OCI-LY3 (cell line): ENCODE measurements around the gene R3HDM4.

Source experiments
- H2AFZ ChIP-seq: fragments of 200-600, 300-600 bp; shearing (Covaris generic); 2 replicates; pipeline ENCODE4 v1.6.0; 2014; ENCODE audit warnings: antibody characterized with exemption, low read depth, low read length
- H3K27ac ChIP-seq: fragments of 200-600, 300-600 bp; sonication (generic); 2 replicates; pipeline ENCODE4 v1.5.1; 2014; ENCODE audit warnings: mild to moderate bottlenecking, low read length, moderate library complexity, mixed read lengths
- H3K27me3 ChIP-seq: fragments of 200-600, 300-600 bp; sonication (generic); 2 replicates; pipeline ENCODE4 v1.6.1; 2014; ENCODE audit warnings: low read depth, low read length, mixed read lengths
- H3K36me3 ChIP-seq: fragments of 200-600, 300-600 bp; sonication (generic); replicated peaks from 2 replicates; pipeline ENCODE3; 2014; ENCODE audit warnings: low read depth, low read length, mixed read lengths
- H3K4me1 ChIP-seq: fragments of 300-600, 200-600 bp; sonication (generic); 2 replicates; pipeline ENCODE4 v1.6.1; 2014; ENCODE audit warnings: low read length, mixed read lengths
- H3K4me2 ChIP-seq: fragments of 200-600, 300-600 bp; sonication (generic); 2 replicates; pipeline ENCODE4 v1.6.1; 2014; ENCODE audit warnings: low read length, mixed read lengths
- H3K4me3 ChIP-seq: fragments of 300-600, 200-600 bp; sonication (generic); 2 replicates; pipeline ENCODE4 v1.5.1; 2014; ENCODE audit warnings: antibody characterized with exemption, mild to moderate bottlenecking, low read length, moderate library complexity
- H3K79me2 ChIP-seq: fragments of 300-600, 200-600 bp; shearing (Covaris generic); 2 replicates; pipeline ENCODE4 v1.6.1; 2014; ENCODE audit warnings: mild to moderate bottlenecking, low read length, mixed read lengths
- H3K9ac ChIP-seq: fragments of 300-600, 200-600 bp; shearing (Covaris generic); 2 replicates; pipeline ENCODE4 v1.6.0; 2014; ENCODE audit warnings: mild to moderate bottlenecking, low read length, moderate library complexity
- H3K9me3 ChIP-seq: fragments of 200-600, 300-600 bp; shearing (Covaris generic); 2 replicates; pipeline ENCODE4 v1.6.1; 2014; ENCODE audit warnings: low read length, mixed read lengths; ENCODE audit not compliant: insufficient read depth
- H4K20me1 ChIP-seq: fragments of 200-600, 300-600 bp; sonication (generic); 2 replicates; pipeline ENCODE4 v1.6.1; 2016; ENCODE audit warnings: low read length, mixed read lengths; ENCODE audit not compliant: insufficient read depth
- EZH2phosphoT487 ChIP-seq: fragments of 200-600 bp; shearing (Covaris generic); IDR thresholded peaks from 2 replicates; pipeline ENCODE4 v1.6.1; 2018; ENCODE audit warnings: antibody characterized with exemption, mixed run types, low read depth
- TF ChIP-seq, protein P1 (sequence below): fragments of 200-600, 300-600 bp; sonication (generic); IDR thresholded peaks from 2 replicates; pipeline ENCODE4 v1.5.1; 2014; ENCODE audit warnings: antibody characterized with exemption, low read length, low read depth

The R3HDM4 gene

DNA sequence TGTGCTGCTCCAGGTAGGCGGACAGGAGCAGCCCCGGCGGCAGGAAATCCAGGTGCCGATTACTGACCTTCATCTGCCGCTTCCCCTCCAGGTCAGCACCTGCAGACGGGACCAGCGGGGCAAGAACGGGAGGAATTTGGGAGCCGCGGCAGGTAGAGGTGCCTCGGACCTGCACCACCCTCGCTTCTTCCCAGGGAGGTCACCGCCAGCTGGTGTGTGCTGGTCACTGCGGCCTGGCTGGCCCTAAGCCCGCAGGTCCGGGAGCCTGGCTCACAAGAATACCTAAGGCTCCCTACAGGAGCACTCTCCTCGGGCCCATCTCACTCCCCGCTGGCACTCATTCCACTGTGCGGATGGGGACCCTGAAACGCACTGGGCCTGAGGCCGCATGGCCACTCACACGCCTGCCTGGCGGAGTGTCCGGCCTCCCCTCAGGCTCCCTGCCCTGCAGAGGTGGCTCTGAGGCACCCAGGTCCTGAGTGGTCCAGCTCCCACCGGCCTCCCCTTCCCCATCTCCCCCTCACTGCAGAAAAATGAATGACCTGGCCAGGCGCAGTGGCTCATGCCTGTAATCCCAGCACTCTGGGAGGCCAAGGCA, 15.5 kb downstream of the R3HDM4 start:
- Histone ChIP-seq H4K20me1 (peaks cover 39% of the 10 kb centered on the region), H3K4me2 (no peak overlapping the region), H3K9me3 (no peaks in the 10 kb centered on the region), H3K4me3 (no peak overlapping the region), H3K9ac (no peak overlapping the region), H3K4me1 (no peaks in the 10 kb centered on the region), H3K79me2 (peaks cover 11% of the 10 kb centered on the region), H3K27ac (no peak overlapping the region), H3K36me3 (peaks cover 50% of the 10 kb centered on the region), H2AFZ (no peak overlapping the region), H3K27me3 (no peaks in the 10 kb centered on the region)
- TF ChIP-seq, protein P1, sequence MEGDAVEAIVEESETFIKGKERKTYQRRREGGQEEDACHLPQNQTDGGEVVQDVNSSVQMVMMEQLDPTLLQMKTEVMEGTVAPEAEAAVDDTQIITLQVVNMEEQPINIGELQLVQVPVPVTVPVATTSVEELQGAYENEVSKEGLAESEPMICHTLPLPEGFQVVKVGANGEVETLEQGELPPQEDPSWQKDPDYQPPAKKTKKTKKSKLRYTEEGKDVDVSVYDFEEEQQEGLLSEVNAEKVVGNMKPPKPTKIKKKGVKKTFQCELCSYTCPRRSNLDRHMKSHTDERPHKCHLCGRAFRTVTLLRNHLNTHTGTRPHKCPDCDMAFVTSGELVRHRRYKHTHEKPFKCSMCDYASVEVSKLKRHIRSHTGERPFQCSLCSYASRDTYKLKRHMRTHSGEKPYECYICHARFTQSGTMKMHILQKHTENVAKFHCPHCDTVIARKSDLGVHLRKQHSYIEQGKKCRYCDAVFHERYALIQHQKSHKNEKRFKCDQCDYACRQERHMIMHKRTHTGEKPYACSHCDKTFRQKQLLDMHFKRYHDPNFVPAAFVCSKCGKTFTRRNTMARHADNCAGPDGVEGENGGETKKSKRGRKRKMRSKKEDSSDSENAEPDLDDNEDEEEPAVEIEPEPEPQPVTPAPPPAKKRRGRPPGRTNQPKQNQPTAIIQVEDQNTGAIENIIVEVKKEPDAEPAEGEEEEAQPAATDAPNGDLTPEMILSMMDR: no peak
- TF ChIP-seq EZH2phosphoT487: no peak

DNA sequence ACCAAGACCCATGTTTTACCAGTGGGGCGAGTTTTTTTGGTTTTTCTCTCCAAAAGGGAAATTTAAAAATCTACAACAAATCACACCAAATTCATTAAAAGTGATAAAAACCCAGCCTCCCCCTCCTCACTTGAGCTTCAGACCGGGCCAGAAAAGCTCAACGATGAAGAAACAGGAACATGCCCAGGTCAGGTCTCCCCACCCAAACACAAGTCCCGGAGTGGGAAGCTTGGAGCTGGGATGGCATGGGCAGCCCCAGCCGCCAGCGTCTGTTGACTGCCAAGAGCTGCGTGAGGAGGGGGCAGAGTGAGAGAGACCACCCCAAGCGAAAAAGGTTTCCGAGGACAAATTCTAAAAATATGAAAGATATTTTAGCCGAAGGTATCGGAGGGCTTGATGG, 16.0 kb downstream of the R3HDM4 start:
- TF ChIP-seq, protein P1: no peak
- no peak for TF ChIP-seq EZH2phosphoT487
- Histone ChIP-seq H3K4me2 (no peak overlapping the region), H3K27ac (no peak overlapping the region), H3K27me3 (no peaks in the 10 kb centered on the region), H4K20me1 (peaks cover 33% of the 10 kb centered on the region), H3K9ac (no peak overlapping the region), H3K79me2 (peaks cover 12% of the 10 kb centered on the region), H3K36me3 (peaks cover 50% of the 10 kb centered on the region), H3K9me3 (no peaks in the 10 kb centered on the region), H2AFZ (no peak overlapping the region), H3K4me3 (no peak overlapping the region), H3K4me1 (no peaks in the 10 kb centered on the region)

DNA sequence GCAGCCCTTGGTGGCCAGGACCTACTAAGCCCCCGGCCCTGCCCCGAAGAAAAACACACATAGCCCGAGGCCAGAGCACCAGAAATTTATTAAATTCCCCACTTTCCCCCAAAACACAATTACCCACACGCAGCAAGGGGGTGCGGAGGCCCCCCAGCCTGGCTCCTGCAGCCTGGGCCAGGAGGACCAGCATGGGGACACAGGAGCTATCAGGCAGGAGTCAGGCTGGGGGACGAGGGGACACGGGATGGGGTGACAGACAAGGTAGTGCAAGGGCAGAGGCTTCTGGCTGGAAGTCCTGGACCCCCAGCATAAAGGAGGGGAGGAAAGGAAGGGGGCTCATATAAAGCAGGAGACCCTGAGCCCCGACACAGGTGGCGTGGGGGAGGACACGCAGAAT, 16.6 kb downstream of the R3HDM4 start:
- Histone ChIP-seq H3K79me2 (peaks cover 13% of the 10 kb centered on the region), H3K9ac (no peak overlapping the region), H3K27ac (no peak overlapping the region), H4K20me1 (peaks cover 29% of the 10 kb centered on the region), H3K4me3 (no peak overlapping the region), H3K9me3 (no peaks in the 10 kb centered on the region), H3K4me2 (no peak overlapping the region), H3K36me3 (peaks cover 46% of the 10 kb centered on the region), H3K4me1 (no peaks in the 10 kb centered on the region), H2AFZ (no peak overlapping the region), H3K27me3 (no peaks in the 10 kb centered on the region)
- no peak for TF ChIP-seq EZH2phosphoT487
- TF ChIP-seq, protein P1: no peak

DNA sequence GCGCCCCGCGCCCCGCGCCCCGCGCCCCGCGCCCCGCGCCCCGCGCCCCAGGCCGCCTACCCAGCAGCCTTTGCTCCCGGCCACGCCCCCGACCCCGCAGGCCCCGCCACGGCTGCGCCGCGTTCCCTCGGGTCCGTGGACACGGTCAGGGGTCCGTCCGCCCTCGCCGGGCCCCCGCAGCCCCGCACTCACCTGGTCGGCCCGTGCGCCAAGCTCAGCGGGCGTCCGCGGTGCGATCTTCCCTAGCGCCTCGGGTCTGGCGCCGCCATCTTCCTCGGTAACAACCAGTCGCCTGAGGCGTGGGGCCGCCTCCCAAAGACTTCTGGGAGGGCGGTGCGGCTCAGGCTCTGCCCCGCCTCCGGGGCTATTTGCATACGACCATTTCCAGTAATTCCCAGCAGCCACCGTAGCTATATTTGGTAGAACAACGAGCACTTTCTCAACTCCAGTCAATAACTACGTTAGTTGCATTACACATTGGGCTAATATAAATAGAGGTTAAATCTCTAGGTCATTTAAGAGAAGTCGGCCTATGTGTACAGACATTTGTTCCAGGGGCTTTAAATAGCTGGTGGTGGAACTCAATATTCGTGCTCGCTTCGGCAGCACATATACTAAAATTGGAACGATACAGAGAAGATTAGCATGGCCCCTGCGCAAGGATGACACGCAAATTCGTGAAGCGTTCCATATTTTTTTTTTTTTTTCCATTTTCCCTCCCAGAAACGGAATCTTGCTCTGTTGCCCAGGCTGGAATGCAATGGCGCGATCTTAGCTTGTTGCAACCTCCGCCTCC, 19.9 kb downstream of the R3HDM4 start, which contains the start of the genes MED16 and RNU6-9:
TSS of gene MED16 (minus strand) at position 294 of the 796 bp plus-strand sequence. CDS start 2,056 bp downstream, outside the sequence.
TSS of gene RNU6-9 (plus strand) at position 591 of the 796 bp plus-strand sequence.
- Histone ChIP-seq H3K4me2 (peak within 1 kb of the TSS; percentile 85), H4K20me1 (0 out of 2 replicates have a peak, but pooled peaks cover 3% of the 10 kb centered on the region), H3K36me3 (peaks cover 38% of the 10 kb centered on the region), H2AFZ (peak within 1 kb of the TSS; percentile 49; the same call in 1 of the 2 replicates), H3K79me2 (peaks cover 14% of the 10 kb centered on the region), H3K9me3 (no peaks in the 10 kb centered on the region), H3K9ac (peak within 1 kb of the TSS; percentile 93), H3K27ac (peak within 1 kb of the TSS; percentile 74), H3K4me1 (no peaks in the 10 kb centered on the region), H3K27me3 (no peaks in the 10 kb centered on the region), H3K4me3 (peak within 1 kb of the TSS; percentile 81)
- TF ChIP-seq, protein P1: no peak
- TF ChIP-seq EZH2phosphoT487: no peak
